GM19043 (cell line): ENCODE data around the gene CUX1.
"Not testable (repeated sequence)": the region's sequence is repeated elsewhere in the genome, so short reads cannot be mapped to it uniquely, and the experiment has no call there.

ENCODE experiments used
- ATAC-seq: cut with Tn5 transposase; IDR thresholded peaks from one replicate; pipeline ENCODE4 v1.9.1; 2021; ENCODE audit warnings: low read depth; ENCODE audit not compliant: unreplicated experiment

Gene CUX1

GRCh38 chr7:102104245-102104644 is 286.8 kb downstream of the CUX1 start:
- ATAC-seq: no peak

GRCh38 chr7:102106625-102107024 is 289.2 kb downstream of the CUX1 start:
- no peak for ATAC-seq

GRCh38 chr7:102107474-102108104 is 290.2 kb downstream of the CUX1 start:
- no peak for ATAC-seq

GRCh38 chr7:102111061-102112041 is 293.9 kb downstream of the CUX1 start:
- no peak for ATAC-seq

- no peak for ATAC-seq
Measured at GRCh38 chr7:102115181-102115580, 297.8 kb downstream of the CUX1 start.

- no peak for ATAC-seq
Measured at GRCh38 chr7:102115931-102116330, 298.5 kb downstream of the CUX1 start.

- no peak for ATAC-seq
Measured at GRCh38 chr7:102117743-102118142, 300.3 kb downstream of the CUX1 start.

- no peak for ATAC-seq
Measured at GRCh38 chr7:102119213-102119651, 301.8 kb downstream of the CUX1 start.

GRCh38 chr7:102119925-102120324 is 302.5 kb downstream of the CUX1 start:
- no peak for ATAC-seq

- no peak for ATAC-seq
Measured at GRCh38 chr7:102120666-102121195, 303.3 kb downstream of the CUX1 start.

- no peak for ATAC-seq
Measured at GRCh38 chr7:102122026-102122425, 304.6 kb downstream of the CUX1 start.

GRCh38 chr7:102125127-102125596 is 307.7 kb downstream of the CUX1 start:
- no peak for ATAC-seq

GRCh38 chr7:102128303-102128702 is 310.9 kb downstream of the CUX1 start:
- no peak for ATAC-seq

GRCh38 chr7:102129636-102130370 is 312.4 kb downstream of the CUX1 start:
- ATAC-seq: no peak

GRCh38 chr7:102132209-102132752 is 314.9 kb downstream of the CUX1 start:
- no peak for ATAC-seq

GRCh38 chr7:102138676-102139075 is 321.2 kb downstream of the CUX1 start:
- ATAC-seq: no peak

- ATAC-seq: no peak
Measured at GRCh38 chr7:102140952-102141370, 323.5 kb downstream of the CUX1 start.

GRCh38 chr7:102142433-102142832 is 325.0 kb downstream of the CUX1 start:
- ATAC-seq: not testable (repeated sequence)

GRCh38 chr7:102146122-102146521 is 328.7 kb downstream of the CUX1 start:
- ATAC-seq: no peak

- ATAC-seq: no peak
Measured at GRCh38 chr7:102147008-102147407, 329.6 kb downstream of the CUX1 start.
